ENCODE measurements around the gene IMMT.

DNA sequence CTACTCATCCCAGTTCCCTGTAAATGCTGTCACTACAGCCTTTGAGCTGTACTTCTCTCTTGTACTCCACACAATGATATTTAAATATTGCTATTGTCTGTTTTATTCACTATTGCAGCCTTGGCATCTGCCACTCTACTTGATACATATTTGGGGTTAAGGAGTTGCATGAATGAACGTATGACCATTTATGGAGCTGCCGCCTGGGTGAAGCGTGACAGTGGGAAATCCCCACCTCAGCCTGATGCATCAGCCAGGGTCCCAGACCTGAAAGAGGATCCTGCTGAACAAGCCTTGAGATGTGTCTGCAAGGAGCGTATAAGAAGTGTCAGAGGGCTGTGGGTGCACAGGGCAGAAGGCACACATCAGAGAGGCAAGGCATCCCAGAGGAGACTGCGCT lies 43.1 kb upstream of the IMMT start:
- TF ChIP-seq EZH2 (IDR thresholded peaks at IDR 0.05; ENCODE audit: low read depth, low read length, severe bottlenecking) (no peak), POLR2AphosphoS5 (IDR thresholded peaks at IDR 0.05; ENCODE audit: low read depth, low read length) (no peak), TAF1 (IDR thresholded peaks at IDR 0.05; ENCODE audit: low read depth, low read length) (no peak), SUZ12 (IDR thresholded peaks at IDR 0.05; ENCODE audit: low read length) (no peak), TBP (IDR thresholded peaks at IDR 0.05; ENCODE audit: low read depth, low read length) (no peak), POLR2A (IDR thresholded peaks at IDR 0.05; ENCODE audit: control extremely low read depth in 1 of 2, low read depth in 2 of 2, low read length in 2 of 2) (no peak), EGR1 (IDR thresholded peaks at IDR 0.05; ENCODE audit: borderline replicate concordance, low read depth, low read length) (no peak)
- TF ChIP-seq, protein P1, sequence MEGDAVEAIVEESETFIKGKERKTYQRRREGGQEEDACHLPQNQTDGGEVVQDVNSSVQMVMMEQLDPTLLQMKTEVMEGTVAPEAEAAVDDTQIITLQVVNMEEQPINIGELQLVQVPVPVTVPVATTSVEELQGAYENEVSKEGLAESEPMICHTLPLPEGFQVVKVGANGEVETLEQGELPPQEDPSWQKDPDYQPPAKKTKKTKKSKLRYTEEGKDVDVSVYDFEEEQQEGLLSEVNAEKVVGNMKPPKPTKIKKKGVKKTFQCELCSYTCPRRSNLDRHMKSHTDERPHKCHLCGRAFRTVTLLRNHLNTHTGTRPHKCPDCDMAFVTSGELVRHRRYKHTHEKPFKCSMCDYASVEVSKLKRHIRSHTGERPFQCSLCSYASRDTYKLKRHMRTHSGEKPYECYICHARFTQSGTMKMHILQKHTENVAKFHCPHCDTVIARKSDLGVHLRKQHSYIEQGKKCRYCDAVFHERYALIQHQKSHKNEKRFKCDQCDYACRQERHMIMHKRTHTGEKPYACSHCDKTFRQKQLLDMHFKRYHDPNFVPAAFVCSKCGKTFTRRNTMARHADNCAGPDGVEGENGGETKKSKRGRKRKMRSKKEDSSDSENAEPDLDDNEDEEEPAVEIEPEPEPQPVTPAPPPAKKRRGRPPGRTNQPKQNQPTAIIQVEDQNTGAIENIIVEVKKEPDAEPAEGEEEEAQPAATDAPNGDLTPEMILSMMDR (IDR thresholded peaks at IDR 0.05; ENCODE audit: control extremely low read depth in 1 of 3, insufficient read depth in 1 of 3, low read depth in 1 of 3, low read length in 3 of 3) = no peak
- TF ChIP-seq, protein P2, sequence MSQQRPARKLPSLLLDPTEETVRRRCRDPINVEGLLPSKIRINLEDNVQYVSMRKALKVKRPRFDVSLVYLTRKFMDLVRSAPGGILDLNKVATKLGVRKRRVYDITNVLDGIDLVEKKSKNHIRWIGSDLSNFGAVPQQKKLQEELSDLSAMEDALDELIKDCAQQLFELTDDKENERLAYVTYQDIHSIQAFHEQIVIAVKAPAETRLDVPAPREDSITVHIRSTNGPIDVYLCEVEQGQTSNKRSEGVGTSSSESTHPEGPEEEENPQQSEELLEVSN (IDR thresholded peaks at IDR 0.05) = no peak
- TF ChIP-seq, protein P3, sequence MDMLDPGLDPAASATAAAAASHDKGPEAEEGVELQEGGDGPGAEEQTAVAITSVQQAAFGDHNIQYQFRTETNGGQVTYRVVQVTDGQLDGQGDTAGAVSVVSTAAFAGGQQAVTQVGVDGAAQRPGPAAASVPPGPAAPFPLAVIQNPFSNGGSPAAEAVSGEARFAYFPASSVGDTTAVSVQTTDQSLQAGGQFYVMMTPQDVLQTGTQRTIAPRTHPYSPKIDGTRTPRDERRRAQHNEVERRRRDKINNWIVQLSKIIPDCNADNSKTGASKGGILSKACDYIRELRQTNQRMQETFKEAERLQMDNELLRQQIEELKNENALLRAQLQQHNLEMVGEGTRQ (IDR thresholded peaks at IDR 0.05; ENCODE audit: low read length) = no peak

Measured in H1 (cell line).